Gastrocnemius medialis (tissue), 4 donors: ENCODE data around the gene KRT77. TPM values are rescaled to one million over a fixed set of nuclear protein-coding genes. Genes with fewer than 3 reads are reported as not detected.

Experiments
- ATAC-seq, 2 donors: fragments of 150-250 bp; one replicate each; pipeline ENCODE4 v1.9.1; 2016
- DNase-seq, 2 donors: peaks; one replicate each; pipeline ENCODE4 v3.0.0-alpha.2; 2019
- H3K27ac ChIP-seq, 4 donors: fragments of 200-600 bp; sonication (generic); 1 replicate in 1 of 4; 2 replicates in 3 of 4; pipeline ENCODE4 v1.5.1; 2016 to 2018; ENCODE audit warnings: mild to moderate bottlenecking in 2 of 4, moderate library complexity in 1 of 4
- H3K27me3 ChIP-seq, 3 donors: fragments of 200-600 bp; sonication (generic) in 2 of 3; 1 replicate in 1 of 3; 2 replicates in 2 of 3; pipeline versions ENCODE4 v1.5.1 to v1.6.0; 2016 to 2019; ENCODE audit warnings: mild to moderate bottlenecking in 1 of 3, moderate library complexity in 1 of 3
- H3K36me3 ChIP-seq, 2 donors: fragments of 200-600 bp; sonication (generic) in 1 of 2; one replicate each; pipeline ENCODE4 v1.5.1; 2017 to 2018
- H3K4me1 ChIP-seq, 2 donors: fragments of 200-600 bp; sonication (generic) in 1 of 2; one replicate each; pipeline ENCODE4 v1.5.1; 2016 to 2017; ENCODE audit warnings: mild to moderate bottlenecking in 2 of 2
- H3K4me3 ChIP-seq, 4 donors: fragments of 200-600 bp; sonication (generic) in 3 of 4; 1 replicate in 1 of 4; 2 replicates in 3 of 4; pipeline ENCODE4 v1.5.1; 2016 to 2019; ENCODE audit warnings: mild to moderate bottlenecking in 2 of 4
- H3K9me3 ChIP-seq, 3 donors: fragments of 200-600 bp; sonication (generic) in 2 of 3; 1 replicate in 1 of 3; 2 replicates in 2 of 3; pipeline ENCODE4 v1.5.1; 2016 to 2019
- POLR2A ChIP-seq, 2 donors: fragments of 450-650 bp; IDR thresholded peaks; one replicate each; pipeline ENCODE4 v1.6.1; 2017; ENCODE audit warnings: antibody characterized with exemption in 2 of 2, mild to moderate bottlenecking in 2 of 2, moderate library complexity in 2 of 2
- in situ Hi-C, 4 donors: fragments of 200-750 bp; cut with MboI; loops; one replicate each; pipeline versions ENCODE4 v1.15.0 to v1.8.0; 2017; ENCODE audit warnings: low sequenced_read_pairs in 4 of 4
- intact Hi-C: fragments of 100-400 bp; cut with DNase I; formaldehyde crosslinking; loops from one replicate; pipeline ENCODE4 v1.15.1; 2023; ENCODE audit warnings: low total_unique reads
- total RNA-seq, 4 donors: library from RNA; depleted of rRNA; stranded (reverse); fragments of >200 nt; gene quantifications; one replicate each; pipeline versions ENCODE4 v1.1.0 to v1.2.3, GENCODE V29; 2016
- TF ChIP-seq, protein P1 (sequence below), 5 experiments: fragments of 450-650 bp in 3 of 5; fragments of 200-600 bp in 2 of 5; sonication (generic) in 2 of 5; IDR thresholded peaks in 4 of 5; conservative IDR thresholded peaks in 1 of 5; 1 replicate in 4 of 5; 2 replicates in 1 of 5; pipeline ENCODE4 v1.5.1; 2016 to 2019; ENCODE audit warnings: antibody characterized with exemption in 5 of 5, mild to moderate bottlenecking in 3 of 5, moderate library complexity in 3 of 5

Gene KRT77
- total RNA-seq, 4 donors from 2014 or later, result not detected

DNA sequence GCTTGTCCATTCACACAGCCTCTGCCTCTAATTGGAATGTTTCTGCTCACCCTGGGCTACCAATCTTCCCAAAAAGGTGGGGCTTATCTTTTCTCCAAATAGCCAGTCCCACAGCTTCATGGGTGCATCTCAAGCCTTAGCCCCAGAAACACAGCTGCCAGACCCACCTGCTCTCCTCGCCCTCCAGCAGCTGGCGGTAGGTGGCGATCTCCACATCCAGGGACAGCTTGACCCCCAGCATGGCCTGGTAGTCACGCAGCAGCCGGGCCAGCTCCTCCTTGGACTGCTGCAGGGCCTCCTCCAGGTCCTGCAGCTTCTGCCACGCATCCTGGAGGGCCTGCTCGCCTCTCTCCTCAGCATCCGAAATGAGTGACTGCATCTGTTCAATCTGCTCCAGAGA lies 11.1 kb downstream of the KRT77 start:
- H3K4me1 ChIP-seq, result peaks cover 0 to 7% of the 10 kb centered on the region in 2 donors
- no peaks in the 10 kb centered on the region for H3K9me3 ChIP-seq
- in situ Hi-C loops, result no loop called here
- ATAC-seq (no peak), DNase-seq (no peak)
- intact Hi-C loops, result no loop called here
- H3K36me3 ChIP-seq, result no peaks in the 10 kb centered on the region
- TF ChIP-seq, protein P1, sequence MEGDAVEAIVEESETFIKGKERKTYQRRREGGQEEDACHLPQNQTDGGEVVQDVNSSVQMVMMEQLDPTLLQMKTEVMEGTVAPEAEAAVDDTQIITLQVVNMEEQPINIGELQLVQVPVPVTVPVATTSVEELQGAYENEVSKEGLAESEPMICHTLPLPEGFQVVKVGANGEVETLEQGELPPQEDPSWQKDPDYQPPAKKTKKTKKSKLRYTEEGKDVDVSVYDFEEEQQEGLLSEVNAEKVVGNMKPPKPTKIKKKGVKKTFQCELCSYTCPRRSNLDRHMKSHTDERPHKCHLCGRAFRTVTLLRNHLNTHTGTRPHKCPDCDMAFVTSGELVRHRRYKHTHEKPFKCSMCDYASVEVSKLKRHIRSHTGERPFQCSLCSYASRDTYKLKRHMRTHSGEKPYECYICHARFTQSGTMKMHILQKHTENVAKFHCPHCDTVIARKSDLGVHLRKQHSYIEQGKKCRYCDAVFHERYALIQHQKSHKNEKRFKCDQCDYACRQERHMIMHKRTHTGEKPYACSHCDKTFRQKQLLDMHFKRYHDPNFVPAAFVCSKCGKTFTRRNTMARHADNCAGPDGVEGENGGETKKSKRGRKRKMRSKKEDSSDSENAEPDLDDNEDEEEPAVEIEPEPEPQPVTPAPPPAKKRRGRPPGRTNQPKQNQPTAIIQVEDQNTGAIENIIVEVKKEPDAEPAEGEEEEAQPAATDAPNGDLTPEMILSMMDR (IDR thresholded peaks at IDR 0.05 in 4 of 5, conservative IDR thresholded peaks at IDR 0.05 in 1 of 5), result no peak
- TF ChIP-seq POLR2A (IDR thresholded peaks at IDR 0.05), result no peak
- no peak overlapping the region for H3K4me3 ChIP-seq
- peaks cover 30 to 40% (median 35%) of the 10 kb centered on the region in 3 donors for H3K27me3 ChIP-seq
- no peak overlapping the region for H3K27ac ChIP-seq

DNA sequence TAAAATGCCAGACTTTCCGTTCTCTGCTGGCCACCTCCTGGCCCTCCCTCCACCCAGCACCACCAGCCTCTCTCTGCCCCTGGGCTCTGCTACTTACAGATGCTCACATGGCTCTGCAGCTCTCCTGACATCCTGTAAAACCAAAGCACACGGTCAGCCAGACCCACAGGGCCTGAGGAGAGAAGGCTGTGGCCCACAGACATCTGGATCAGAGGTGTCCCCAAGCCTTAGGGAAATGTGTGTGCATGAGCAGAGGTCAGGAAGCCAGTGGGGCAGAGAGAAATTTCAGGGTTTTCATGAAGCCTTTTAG lies 11.5 kb downstream of the KRT77 start:
- in situ Hi-C loops, result no loop called here
- H3K4me1 ChIP-seq, result peaks cover 0 to 7% of the 10 kb centered on the region in 2 donors
- H3K9me3 ChIP-seq, result no peaks in the 10 kb centered on the region
- no peak overlapping the region for H3K4me3 ChIP-seq
- H3K27ac ChIP-seq, result no peak overlapping the region
- H3K27me3 ChIP-seq, result peaks cover 30 to 40% (median 35%) of the 10 kb centered on the region in 3 donors
- intact Hi-C loops, result no loop called here
- no peak for ATAC-seq
- DNase-seq, result no peak
- no peaks in the 10 kb centered on the region for H3K36me3 ChIP-seq
- no peak for TF ChIP-seq POLR2A (IDR thresholded peaks at IDR 0.05)
- TF ChIP-seq, protein P1 (IDR thresholded peaks at IDR 0.05 in 4 of 5, conservative IDR thresholded peaks at IDR 0.05 in 1 of 5), result no peak

DNA sequence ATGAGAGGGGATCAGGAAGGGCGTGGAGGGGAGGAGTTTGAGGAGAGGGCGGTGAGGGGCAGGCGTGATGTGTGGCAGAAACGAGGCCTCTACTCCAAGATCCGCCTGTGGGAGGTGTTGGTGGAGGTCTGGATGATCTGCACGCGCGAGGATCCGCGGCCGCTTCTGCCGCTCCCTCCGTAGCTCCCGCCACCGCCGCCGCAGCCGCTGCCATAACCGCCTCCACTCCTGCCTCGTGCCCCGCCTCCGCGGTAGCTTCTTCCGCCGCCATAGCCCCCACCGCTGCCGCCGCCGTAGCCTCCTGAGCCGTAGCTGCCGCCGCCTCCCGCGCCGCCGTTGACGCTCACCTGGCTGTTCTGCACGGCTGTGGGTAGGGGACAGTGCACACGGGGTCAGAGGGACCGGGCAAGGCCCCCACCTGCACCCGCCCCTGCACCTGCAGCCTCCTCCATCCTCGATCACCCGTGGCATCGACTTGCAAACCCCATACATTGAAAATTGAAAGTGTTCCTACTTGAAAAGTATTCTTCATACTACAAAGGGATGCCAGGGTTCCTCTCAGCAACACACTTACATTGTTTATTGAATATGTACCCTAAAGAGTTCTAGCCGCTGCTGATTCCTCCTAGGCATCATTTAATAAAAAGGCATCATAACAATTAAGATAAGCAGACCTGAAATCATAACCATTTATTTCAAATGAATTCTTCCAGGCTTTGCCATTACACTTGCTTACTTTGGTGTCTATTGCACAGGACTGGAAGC lies 12.1 kb downstream of the KRT77 start:
- intact Hi-C loops (no loop called here), in situ Hi-C loops (no loop called here)
- peak overlapping the region in 1 of 4 donors; percentile 13 for H3K4me3 ChIP-seq
- peaks cover 27 to 40% (median 40%) of the 10 kb centered on the region in 3 donors for H3K27me3 ChIP-seq
- H3K9me3 ChIP-seq, result no peaks in the 10 kb centered on the region
- TF ChIP-seq POLR2A (IDR thresholded peaks at IDR 0.05), result no peak
- TF ChIP-seq, protein P1 (IDR thresholded peaks at IDR 0.05 in 4 of 5, conservative IDR thresholded peaks at IDR 0.05 in 1 of 5), result no peak
- H3K27ac ChIP-seq, result no peak overlapping the region
- ATAC-seq, result no peak
- H3K36me3 ChIP-seq, result no peaks in the 10 kb centered on the region
- DNase-seq, result no peak
- peaks cover 0 to 7% of the 10 kb centered on the region in 2 donors for H3K4me1 ChIP-seq

DNA sequence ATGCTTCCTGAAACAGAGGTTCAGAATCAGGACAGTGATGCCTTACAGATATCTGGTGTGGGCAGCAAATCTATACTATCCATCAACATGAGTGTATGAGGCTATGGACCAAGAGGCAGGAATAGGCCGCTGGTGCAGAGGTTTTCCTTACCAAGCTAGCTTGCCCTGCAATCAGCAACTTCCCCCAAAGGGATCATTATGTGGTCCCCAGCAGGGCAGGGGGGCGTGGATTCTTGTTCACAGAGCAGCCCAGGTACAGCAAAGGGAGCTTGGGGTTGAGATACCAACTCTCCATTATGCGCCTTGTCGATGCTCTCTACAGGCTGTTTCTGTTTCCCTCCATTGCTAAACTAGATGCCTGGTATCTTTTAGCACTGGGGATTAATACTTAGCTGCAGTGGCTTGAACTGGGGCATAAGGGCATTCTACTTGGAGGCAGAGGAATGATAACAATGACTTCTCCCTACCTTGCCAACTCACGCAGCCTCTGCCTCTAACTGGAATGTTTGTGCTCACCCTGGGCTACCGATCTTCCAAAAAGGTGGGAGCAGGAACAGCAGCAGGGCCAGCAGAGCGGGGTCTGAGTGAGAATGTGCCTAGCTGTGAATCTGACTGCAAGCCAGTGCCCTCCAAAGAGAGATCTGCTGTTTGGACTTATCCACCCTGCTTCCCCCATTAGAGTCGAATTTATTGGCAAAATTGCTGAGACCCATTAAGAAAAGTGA lies 12.8 kb downstream of the KRT77 start:
- intact Hi-C loops, result no loop called here
- ATAC-seq, result no peak
- in situ Hi-C loops, result no loop called here
- peaks cover 29 to 40% (median 36%) of the 10 kb centered on the region in 3 donors for H3K27me3 ChIP-seq
- TF ChIP-seq, protein P1 (IDR thresholded peaks at IDR 0.05 in 4 of 5, conservative IDR thresholded peaks at IDR 0.05 in 1 of 5), result no peak
- TF ChIP-seq POLR2A (IDR thresholded peaks at IDR 0.05), result no peak
- no peak for DNase-seq
- H3K27ac ChIP-seq, result no peak overlapping the region
- no peak overlapping the region for H3K4me3 ChIP-seq
- H3K9me3 ChIP-seq, result no peaks in the 10 kb centered on the region
- H3K4me1 ChIP-seq, result peaks cover 0 to 7% of the 10 kb centered on the region in 2 donors
- no peaks in the 10 kb centered on the region for H3K36me3 ChIP-seq
